Fibroblast of skin of left quadriceps (primary cell): Measurements from ENCODE around the gene GDF7.

Experiments used
- DNase-seq, 2 experiments: peaks; one replicate each; pipeline ENCODE4 v3.0.0-alpha.2; 2013; ENCODE audit warnings: low read depth in 2 of 2

Gene GDF7

GRCh38 chr2:20666304-20667150 lies at the start of gene GDF7:
GDF7 (plus strand) TSS chr2:20667144; CDS start chr2:20667240, 96 bp downstream.
- no peak for DNase-seq

- DNase-seq, result peak; percentile 84 to 86
Measured at GRCh38 chr2:20617892-20618467, 49.0 kb upstream of the GDF7 start.

- DNase-seq, result no peak
Measured at GRCh38 chr2:20618468-20618885, 48.5 kb upstream of the GDF7 start.

GRCh38 chr2:20618886-20619521 lies 47.9 kb upstream of the GDF7 start:
- no peak for DNase-seq

GRCh38 chr2:20619624-20620024 lies 47.3 kb upstream of the GDF7 start:
- no peak for DNase-seq

GRCh38 chr2:20620271-20620681 lies 46.7 kb upstream of the GDF7 start:
- DNase-seq, result no peak

GRCh38 chr2:20620696-20621365 lies 46.1 kb upstream of the GDF7 start:
- no peak for DNase-seq

- DNase-seq, result no peak
Measured at GRCh38 chr2:20621366-20622295, 45.3 kb upstream of the GDF7 start.

GRCh38 chr2:20622296-20622686 lies 44.7 kb upstream of the GDF7 start:
- no peak for DNase-seq

- no peak for DNase-seq
Measured at GRCh38 chr2:20622731-20623130, 44.2 kb upstream of the GDF7 start.

GRCh38 chr2:20623241-20623640 lies 43.7 kb upstream of the GDF7 start:
- DNase-seq, result no peak

GRCh38 chr2:20623741-20624155 lies 43.2 kb upstream of the GDF7 start:
- DNase-seq, result no peak

GRCh38 chr2:20624156-20624883 lies 42.6 kb upstream of the GDF7 start:
- DNase-seq, result no peak

GRCh38 chr2:20624884-20625485 lies 42.0 kb upstream of the GDF7 start:
- DNase-seq, result no peak

GRCh38 chr2:20625491-20626391 lies 41.2 kb upstream of the GDF7 start:
- DNase-seq, result no peak

- no peak for DNase-seq
Measured at GRCh38 chr2:20626392-20626697, 40.6 kb upstream of the GDF7 start.

- no peak for DNase-seq
Measured at GRCh38 chr2:20626698-20627513, 40.0 kb upstream of the GDF7 start.

GRCh38 chr2:20627712-20628380 lies 39.1 kb upstream of the GDF7 start:
- DNase-seq, result no peak
